ENCODE data around the gene RCVRN.

DNA sequence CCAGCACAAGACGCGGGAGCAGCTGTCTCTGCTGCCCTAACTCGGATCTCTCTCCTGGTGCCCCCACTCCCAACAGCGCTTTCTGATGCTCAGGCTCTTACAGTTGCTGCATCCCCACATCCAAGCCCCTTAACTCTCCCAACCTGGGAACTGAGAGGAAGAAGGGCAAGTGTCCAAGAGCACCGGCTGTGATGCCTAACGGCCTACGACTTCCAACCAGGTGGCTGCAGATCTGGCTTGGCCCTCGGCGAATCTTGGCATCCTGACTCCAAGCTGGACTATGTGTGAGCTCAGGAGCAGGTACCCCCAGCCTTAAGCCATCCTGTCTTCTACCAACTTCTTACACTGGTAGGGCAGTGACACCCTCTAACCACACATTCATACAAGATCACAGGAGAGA, 38.3 kb upstream of the RCVRN start:
- no peak for TF ChIP-seq CTCF (IDR thresholded peaks at IDR 0.05 in 2 of 3, conservative IDR thresholded peaks at IDR 0.05 in 1 of 3; ENCODE audit: insufficient read depth in 2 of 3, low read depth in 1 of 3, low read length in 3 of 3)
- TF ChIP-seq, protein P1, sequence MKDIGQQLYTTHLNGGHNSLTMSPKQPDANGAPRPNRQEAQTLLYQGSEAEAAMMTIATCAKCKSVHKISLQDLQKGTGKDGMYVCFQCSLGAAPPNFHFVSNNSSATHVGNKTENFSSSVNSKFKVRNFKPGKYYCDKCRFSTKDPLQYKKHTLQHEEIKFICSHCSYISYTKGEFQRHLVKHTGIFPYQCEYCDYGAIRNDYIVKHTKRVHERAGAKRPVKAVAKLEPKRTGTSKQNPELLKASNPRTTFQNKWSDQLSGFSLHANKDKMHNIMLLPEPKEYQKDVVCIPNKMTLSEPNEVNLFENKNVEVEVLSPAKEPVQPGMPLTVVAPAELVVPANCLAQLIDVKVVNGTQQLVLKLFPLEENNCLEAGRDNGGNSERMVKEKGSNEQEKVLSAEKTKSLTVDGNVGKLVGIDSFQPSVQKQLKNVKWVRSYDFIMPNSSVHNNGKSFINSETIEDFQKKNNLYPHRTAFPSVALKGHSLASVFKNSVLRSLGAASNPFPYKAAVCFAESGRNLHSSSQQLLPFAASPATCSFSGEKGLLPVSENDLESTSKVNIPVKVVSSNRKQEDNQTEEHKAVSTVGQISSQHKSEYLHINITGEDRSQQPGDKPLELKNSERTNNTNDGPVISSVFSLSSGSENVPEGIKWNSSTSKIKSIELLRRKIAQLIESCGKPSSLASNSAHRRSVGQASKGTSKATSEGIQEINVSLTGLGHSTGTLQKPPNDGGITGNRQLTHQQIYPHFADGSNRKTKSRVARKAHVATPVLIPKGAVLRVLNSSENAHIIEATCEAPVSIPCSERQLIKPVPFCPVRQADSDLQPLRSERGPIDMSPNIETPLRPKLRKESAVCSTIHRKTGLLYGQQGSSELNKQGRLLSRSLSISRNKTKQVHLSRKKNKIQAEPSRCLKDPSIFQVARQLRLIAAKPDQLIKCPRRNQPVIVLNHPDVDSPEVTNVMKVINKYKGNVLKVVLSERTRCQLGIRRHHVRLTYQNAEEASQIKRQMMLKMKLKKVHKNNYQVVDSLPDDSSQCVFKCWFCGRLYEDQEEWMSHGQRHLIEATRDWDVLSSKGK (CRISPR knock-in tag; IDR thresholded peaks at IDR 0.05): no peak
- no peak for TF ChIP-seq POLR2A (conservative IDR thresholded peaks at IDR 0.05)
- TF ChIP-seq, protein P2, sequence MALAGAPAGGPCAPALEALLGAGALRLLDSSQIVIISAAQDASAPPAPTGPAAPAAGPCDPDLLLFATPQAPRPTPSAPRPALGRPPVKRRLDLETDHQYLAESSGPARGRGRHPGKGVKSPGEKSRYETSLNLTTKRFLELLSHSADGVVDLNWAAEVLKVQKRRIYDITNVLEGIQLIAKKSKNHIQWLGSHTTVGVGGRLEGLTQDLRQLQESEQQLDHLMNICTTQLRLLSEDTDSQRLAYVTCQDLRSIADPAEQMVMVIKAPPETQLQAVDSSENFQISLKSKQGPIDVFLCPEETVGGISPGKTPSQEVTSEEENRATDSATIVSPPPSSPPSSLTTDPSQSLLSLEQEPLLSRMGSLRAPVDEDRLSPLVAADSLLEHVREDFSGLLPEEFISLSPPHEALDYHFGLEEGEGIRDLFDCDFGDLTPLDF (CRISPR knock-in tag; IDR thresholded peaks at IDR 0.05): no peak
- TF ChIP-seq U2AF2 (optimal IDR thresholded peaks at IDR 0.05; ENCODE audit: low read depth, low read length): no peak
- TF ChIP-seq CTBP1 (IDR thresholded peaks at IDR 0.05; ENCODE audit: borderline replicate concordance): no peak
- TF ChIP-seq GABPA (tag; conservative IDR thresholded peaks at IDR 0.05; ENCODE audit: low read depth): no peak
- no peak for TF ChIP-seq MXI1 (IDR thresholded peaks at IDR 0.05; ENCODE audit: low read depth, low read length)
- TF ChIP-seq ZBTB12 (CRISPR knock-in tag; IDR thresholded peaks at IDR 0.05): no peak
- TF ChIP-seq KLF6 (CRISPR knock-in tag; IDR thresholded peaks at IDR 0.05; ENCODE audit: borderline replicate concordance): no peak

Measured in K562 (cell line).